DMS53 (cell line): ENCODE data around the gene GABRG3.

Experiments
- DNase-seq: peaks from one replicate; lab custom pipeline; 2025; lab: John Stamatoyannopoulos, UW

GABRG3 gene

GRCh38 chr15:26970712-26971210 lies at the start of gene GABRG3:
Gene GABRG3 (plus strand): TSS chr15:26971181.
- peak; percentile 46 for DNase-seq

DNA sequence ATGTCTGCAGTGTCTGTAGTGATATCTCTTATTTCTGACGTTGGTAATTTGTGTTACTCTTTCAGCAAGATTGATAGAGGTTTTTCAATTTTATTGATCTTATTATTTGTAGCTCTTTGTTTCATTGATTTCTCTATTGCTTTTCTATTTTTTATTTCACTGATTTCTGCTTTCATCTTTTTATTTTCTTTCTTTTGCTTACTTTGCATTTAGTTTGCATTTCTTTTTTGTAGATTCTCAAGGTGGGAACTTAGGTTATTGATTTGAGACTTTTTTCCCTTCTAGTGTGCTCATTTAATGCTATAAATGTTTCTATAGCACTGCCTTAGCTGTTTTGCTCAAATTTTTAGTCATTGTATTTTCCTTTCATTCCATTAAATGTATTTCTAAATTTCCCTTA lies 49.5 kb upstream of the GABRG3 start:
- no peak for DNase-seq

DNA sequence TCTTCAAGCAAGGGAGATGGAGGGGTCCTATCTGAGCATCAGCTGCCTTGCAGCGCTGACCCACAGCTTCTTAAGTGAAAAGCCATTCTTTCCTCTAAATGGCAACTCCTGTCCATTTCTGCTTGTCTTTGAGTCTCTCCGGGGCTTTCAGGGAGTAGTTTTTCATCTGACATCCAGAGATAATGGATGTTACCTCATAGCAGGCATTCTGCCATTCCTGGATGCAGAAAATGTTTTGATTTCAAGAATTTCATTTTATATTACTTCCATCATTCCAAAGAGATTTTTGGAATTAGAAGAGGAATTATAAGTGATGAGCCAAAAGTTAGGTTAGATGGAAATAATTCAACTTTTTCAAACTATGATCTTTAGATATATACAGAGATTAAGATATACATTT lies 44.9 kb upstream of the GABRG3 start:
- DNase-seq = no peak

GRCh38 chr15:26928051-26928450 lies 42.9 kb upstream of the GABRG3 start:
- no peak for DNase-seq

DNA sequence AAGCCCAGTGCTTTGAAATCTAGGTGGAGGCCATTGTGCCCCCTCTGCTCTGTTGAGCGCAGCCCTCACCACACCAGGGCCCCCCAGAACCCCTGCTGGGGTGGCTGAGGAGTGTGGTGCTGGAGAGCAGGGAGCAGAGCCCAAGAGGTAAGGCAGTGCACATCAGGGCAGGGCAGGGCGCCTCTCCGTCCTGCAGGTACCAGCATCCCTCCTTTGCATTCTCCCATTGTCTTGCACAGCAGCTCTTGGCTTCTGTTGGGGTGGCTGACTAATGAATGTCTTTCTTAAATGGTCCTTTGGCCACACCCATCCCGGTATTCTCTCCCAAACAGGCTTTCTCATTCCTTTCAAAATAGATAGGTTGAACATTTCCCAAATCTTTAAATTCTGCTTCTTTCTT lies 41.4 kb upstream of the GABRG3 start:
- DNase-seq = no peak

DNA sequence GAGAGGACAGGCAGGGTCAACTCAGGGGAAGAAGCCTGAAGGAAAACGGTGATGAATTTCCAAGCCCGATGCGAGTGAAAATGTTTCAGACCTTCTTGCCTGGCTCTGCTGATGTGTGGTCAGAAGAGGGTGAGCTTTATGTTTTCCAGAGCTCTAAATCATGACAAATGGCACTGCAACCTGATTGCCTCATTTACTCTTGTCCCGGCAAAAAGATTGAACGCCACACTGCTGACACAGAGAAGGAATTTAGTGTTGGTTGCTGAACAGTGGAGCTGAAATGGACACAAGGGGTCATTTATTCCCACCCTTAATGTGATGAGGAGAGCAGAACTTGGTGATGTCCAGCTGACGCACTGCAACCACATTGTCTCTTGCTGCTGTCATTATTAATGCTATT lies 36.1 kb upstream of the GABRG3 start:
- DNase-seq = no peak

DNA sequence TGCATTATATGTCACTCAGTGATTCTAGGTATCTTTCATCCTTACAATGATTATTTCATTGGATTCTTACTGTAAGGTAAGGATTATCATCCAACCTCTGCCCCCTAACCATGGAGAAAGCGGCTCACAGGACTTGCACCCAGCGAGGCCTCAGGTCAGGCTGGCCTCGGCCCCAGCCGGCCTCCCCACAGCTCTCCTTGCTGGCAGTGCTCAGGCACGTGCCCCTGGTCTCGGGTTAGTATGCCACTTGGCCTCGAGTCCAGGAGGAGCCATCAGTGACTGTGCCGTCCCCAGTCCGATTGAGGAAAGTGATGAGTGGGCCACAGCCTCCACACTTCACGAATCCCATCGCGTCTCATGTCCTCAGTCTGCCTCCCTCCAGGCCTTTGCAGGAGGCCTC lies 35.7 kb upstream of the GABRG3 start:
- no peak for DNase-seq

DNA sequence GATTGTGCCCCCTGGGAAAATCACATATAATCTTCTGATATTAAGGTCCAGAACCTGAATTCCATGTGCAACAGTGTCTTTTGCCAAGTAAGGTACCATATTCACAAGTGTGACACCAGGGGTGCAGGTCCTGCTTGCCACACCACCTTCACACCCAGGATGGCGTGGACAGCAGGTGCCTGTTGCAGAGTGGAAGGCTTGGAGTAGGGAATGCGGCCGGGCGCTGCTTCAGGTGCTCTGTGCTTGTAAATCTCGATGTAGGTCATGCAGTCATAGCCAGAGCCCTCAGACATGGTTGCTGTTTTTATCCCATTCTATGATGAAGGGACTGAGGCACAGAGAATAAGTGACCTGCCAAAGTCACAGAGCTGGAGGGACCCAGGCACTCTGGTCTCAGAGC lies 34.5 kb upstream of the GABRG3 start:
- DNase-seq = no peak

DNA sequence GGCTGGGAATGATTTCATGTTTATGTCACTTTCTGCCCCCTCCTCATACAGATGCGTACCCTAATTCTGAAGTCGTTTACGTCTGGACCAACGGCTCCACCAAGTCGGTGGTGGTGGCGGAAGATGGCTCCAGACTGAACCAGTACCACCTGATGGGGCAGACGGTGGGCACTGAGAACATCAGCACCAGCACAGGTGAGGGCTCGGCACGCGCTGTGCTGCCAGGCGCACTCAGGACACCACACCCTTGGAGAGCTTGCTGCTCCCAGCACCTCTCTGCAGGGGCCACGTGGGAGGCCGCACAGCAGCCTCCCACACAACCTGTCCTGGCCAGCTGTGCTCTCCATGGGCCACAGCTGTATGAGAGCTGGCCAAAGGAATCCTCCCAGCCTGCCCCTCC lies 33.8 kb upstream of the GABRG3 start:
- no peak for DNase-seq

DNA sequence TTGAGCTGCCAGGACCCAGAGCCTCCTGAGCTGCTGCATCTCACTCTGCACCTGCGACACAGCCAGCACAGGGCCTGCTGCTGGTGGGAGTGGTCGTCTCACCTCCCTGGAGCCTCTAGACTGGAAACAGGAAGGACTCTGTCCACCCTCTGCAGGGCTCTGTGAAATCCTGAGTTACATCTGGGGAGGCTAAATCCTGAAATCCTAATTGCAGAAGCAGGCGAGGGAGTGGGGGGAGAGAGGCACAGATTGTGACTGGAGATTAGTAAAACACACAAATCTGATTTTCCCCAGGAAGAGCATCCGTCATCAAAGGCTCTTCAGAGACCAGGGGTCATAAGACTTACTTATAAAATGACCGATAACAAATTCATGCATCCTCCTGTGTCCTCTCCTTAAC lies 31.6 kb upstream of the GABRG3 start:
- DNase-seq = no peak

GRCh38 chr15:26941489-26941888 lies 29.5 kb upstream of the GABRG3 start:
- DNase-seq = no peak

GRCh38 chr15:26943866-26944265 lies 27.1 kb upstream of the GABRG3 start:
- DNase-seq = no peak

GRCh38 chr15:26945046-26945445 lies 25.9 kb upstream of the GABRG3 start:
- no peak for DNase-seq

DNA sequence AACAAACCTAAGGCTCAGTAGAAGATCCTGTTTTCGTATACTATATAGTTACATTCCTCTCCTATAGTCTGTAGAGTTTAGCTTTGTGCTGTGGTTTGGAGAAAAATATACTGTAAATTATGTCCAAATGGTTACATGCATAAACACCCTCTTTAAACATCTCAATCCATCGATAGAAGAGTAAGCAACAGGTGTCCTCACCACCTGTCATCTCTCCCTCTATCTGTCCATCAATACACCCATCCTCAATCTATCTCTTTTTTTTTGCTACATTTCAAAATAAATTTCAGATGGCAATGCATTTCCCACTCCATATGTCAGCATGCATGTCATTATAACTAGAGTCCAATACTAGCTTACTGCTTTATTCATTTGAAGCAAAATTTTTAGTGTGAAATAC lies 21.0 kb upstream of the GABRG3 start:
- no peak for DNase-seq

- no peak for DNase-seq
Measured at GRCh38 chr15:26954403-26954802, 16.6 kb upstream of the GABRG3 start.

- DNase-seq = peak; percentile 27
Measured at GRCh38 chr15:26967719-26968269, 3.2 kb upstream of the GABRG3 start.

DNA sequence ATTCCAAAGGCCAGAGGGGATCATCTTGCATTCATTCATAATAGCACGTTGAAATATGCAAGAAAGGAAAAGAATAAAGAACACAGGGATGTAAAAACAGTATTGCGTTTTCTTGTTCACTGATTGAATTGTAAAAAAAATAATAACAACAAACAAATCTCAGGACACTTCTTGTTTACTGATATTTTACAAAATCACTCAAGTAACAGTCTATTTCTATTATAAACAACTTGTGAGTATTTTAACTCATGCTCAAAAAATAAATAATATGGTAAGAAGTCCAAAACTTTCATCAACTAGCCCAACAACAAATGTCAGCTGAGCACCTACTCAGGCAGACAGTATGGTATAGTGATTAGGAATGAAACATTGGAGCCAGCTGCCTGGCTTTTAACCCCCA lies 2.2 kb upstream of the GABRG3 start:
- no peak for DNase-seq

- DNase-seq = peak; percentile 53
Measured at GRCh38 chr15:26971271-26972018, 464 bp downstream of the GABRG3 start.

DNA sequence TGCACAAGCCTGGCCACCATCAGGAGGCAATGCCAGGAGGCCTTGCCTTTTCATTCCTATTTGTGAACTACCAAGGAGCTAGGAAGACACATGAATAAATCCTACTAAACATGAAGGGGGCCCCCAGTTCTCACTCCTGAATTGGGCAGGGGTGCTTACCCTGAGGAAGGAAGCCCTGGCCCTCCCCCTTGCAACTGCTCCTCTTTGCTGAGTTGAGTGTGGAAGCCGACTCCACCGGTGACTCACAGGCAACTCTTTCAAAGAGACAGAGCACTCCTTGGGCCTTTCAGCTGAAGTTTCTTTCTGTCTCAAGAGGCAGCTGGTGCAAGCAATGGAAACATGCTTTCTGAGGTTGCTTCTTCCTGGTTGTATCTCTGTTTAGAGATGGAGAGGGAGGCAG lies 1.7 kb downstream of the GABRG3 start:
- peak; percentile 15 for DNase-seq

DNA sequence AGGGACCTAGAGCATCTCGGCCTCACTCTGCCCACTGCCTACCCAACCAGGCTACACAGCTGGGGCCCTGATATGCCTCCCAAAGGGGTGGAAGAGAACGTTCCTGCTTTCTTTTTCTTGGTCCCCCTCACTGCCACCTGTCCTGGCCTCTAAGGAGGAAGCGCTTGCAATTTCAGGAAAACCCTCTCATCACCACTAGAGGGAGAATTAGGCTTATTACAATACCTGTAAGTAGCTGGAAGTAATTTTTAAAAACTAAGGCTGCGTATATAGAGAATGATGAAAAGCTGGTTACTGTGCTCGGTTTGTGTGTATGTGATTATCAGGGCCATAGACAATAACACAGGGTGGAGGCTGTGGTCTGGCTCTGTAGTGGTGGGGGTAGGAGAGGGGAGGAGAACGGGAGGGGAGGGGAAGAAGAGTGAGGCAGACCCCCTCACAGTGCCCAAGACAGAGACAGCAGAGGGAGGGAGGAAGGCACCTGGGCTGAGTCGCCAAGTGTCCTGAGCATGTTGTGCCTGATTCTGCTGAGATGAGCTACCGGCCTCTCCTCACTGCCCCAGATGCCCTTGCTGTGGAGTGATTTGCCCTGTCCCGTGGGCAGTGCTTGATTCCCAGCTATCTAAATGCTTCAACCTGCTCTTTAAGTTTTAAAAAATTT lies 3.3 kb downstream of the GABRG3 start:
- peak; percentile 70 for DNase-seq

- DNase-seq = no peak
Measured at GRCh38 chr15:26981492-26981891, 10.5 kb downstream of the GABRG3 start.

GRCh38 chr15:26983822-26984221 lies 12.8 kb downstream of the GABRG3 start:
- peak; percentile 25 for DNase-seq

DNA sequence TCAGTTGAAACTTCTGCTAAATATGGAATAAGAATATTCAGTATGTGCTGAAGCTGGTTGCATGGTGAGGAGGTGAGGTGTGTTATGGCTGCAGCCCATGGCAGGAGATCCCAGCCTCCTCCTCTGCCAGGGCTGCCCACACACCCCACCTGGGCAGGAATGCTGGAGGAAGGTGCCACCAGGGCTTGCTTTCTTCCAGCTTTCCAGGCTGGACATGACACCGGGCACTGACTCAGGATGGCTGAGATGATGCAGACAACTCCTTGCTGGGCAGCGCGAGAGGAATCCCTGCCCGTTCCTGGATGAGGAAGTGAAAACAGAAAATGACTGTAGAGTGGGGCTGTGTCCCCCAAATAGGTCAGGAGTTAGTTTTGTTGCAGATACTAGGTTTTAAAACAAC lies 14.1 kb downstream of the GABRG3 start:
- no peak for DNase-seq
